ENCODE results near the gene FIBCD1. TPM values are rescaled to one million over a fixed set of nuclear protein-coding genes. Genes with fewer than 3 reads are reported as not detected.

The FIBCD1 gene
- total RNA-seq, 1 donor from 2014 or later = not detected

- H3K4me1 ChIP-seq = no peaks in the 10 kb centered on the region
- intact Hi-C loops (cut with DNase I) = no loop called here
- no peaks in the 10 kb centered on the region for H3K36me3 ChIP-seq
- no peaks in the 10 kb centered on the region for H3K9me3 ChIP-seq
- H3K27me3 ChIP-seq = no peaks in the 10 kb centered on the region
- no peak for TF ChIP-seq CTCF (IDR thresholded peaks at IDR 0.05)
- DNase-seq (ENCODE audit: low spot score in 2 of 2) = no peak
- no peak overlapping the region for H3K27ac ChIP-seq
- H3K4me3 ChIP-seq = no peak overlapping the region
Measured at GRCh38 chr9:130965680-130966079, 26.6 kb upstream of the FIBCD1 start.

- H3K36me3 ChIP-seq = no peaks in the 10 kb centered on the region
- no peak overlapping the region for H3K4me3 ChIP-seq
- no peak for TF ChIP-seq CTCF (IDR thresholded peaks at IDR 0.05)
- no peaks in the 10 kb centered on the region for H3K4me1 ChIP-seq
- no peaks in the 10 kb centered on the region for H3K27me3 ChIP-seq
- no peaks in the 10 kb centered on the region for H3K9me3 ChIP-seq
- intact Hi-C loops (cut with DNase I) = no loop called here
- no peak for DNase-seq (ENCODE audit: low spot score in 2 of 2)
- H3K27ac ChIP-seq = no peak overlapping the region
Measured at GRCh38 chr9:130963916-130964315, 24.9 kb upstream of the FIBCD1 start.

- no peak for DNase-seq (ENCODE audit: low spot score in 2 of 2)
- no peak overlapping the region for H3K27ac ChIP-seq
- no peaks in the 10 kb centered on the region for H3K9me3 ChIP-seq
- H3K4me1 ChIP-seq = no peaks in the 10 kb centered on the region
- no peak for TF ChIP-seq CTCF (IDR thresholded peaks at IDR 0.05)
- H3K4me3 ChIP-seq = no peak overlapping the region
- no peaks in the 10 kb centered on the region for H3K36me3 ChIP-seq
- no peaks in the 10 kb centered on the region for H3K27me3 ChIP-seq
- intact Hi-C loops (cut with DNase I) = no loop called here
Measured at GRCh38 chr9:130963337-130963908, 24.4 kb upstream of the FIBCD1 start.

GRCh38 chr9:130962418-130963316, 23.6 kb upstream of the FIBCD1 start:
- DNase-seq (ENCODE audit: low spot score in 2 of 2) = peak; percentile 40 to 84
- Histone ChIP-seq H3K27ac (no peak overlapping the region), H3K27me3 (no peaks in the 10 kb centered on the region), H3K4me3 (no peak overlapping the region), H3K36me3 (no peaks in the 10 kb centered on the region), H3K9me3 (no peaks in the 10 kb centered on the region), H3K4me1 (no peaks in the 10 kb centered on the region)
- intact Hi-C loops (cut with DNase I) = no loop called here
- TF ChIP-seq CTCF (IDR thresholded peaks at IDR 0.05) = no peak

GRCh38 chr9:130961511-130962300, 22.7 kb upstream of the FIBCD1 start:
- Histone ChIP-seq H3K4me3 (no peak overlapping the region), H3K27ac (no peak overlapping the region), H3K36me3 (no peaks in the 10 kb centered on the region), H3K4me1 (no peaks in the 10 kb centered on the region), H3K9me3 (no peaks in the 10 kb centered on the region), H3K27me3 (no peaks in the 10 kb centered on the region)
- no peak for DNase-seq (ENCODE audit: low spot score in 2 of 2)
- intact Hi-C loops (cut with DNase I) = no loop called here
- TF ChIP-seq CTCF (IDR thresholded peaks at IDR 0.05) = no peak
